Mesendoderm (in vitro differentiated cells): ENCODE data around the gene KRTAP4-6.

Source experiments
- DNase-seq: peaks from one replicate; pipeline ENCODE4 v3.0.0; 2013
- H2AK5ac ChIP-seq: 2 replicates; pipeline ENCODE4 v1.6.1; 2013; ENCODE audit warnings: low read length, inconsistent platforms
- H2BK120ac ChIP-seq: 2 replicates; pipeline ENCODE4 v1.6.1; 2013; ENCODE audit warnings: low read depth, mild to moderate bottlenecking, low read length, moderate library complexity, mixed read lengths
- H2BK15ac ChIP-seq: replicated peaks from 2 replicates; pipeline ENCODE4 v1.6.1; 2013; ENCODE audit warnings: low read depth, mild to moderate bottlenecking, moderate library complexity
- H2BK5ac ChIP-seq: 2 replicates; pipeline ENCODE4 v1.6.1; 2013; ENCODE audit warnings: low read length, inconsistent platforms
- H3K18ac ChIP-seq: 2 replicates; pipeline ENCODE4 v1.6.1; 2013; ENCODE audit warnings: mild to moderate bottlenecking, low read length, mixed read lengths
- H3K23ac ChIP-seq: one replicate; pipeline ENCODE4 v1.6.1; 2013; ENCODE audit warnings: low read length
- H3K27ac ChIP-seq: 2 replicates; pipeline ENCODE4 v1.5.1; 2013; ENCODE audit warnings: low read depth, mild to moderate bottlenecking, inconsistent platforms, low read length, moderate library complexity
- H3K27me3 ChIP-seq: 2 replicates; pipeline ENCODE4 v1.6.1; 2013; ENCODE audit warnings: low read length, control low read depth, mild to moderate bottlenecking, inconsistent platforms; ENCODE audit not compliant: insufficient read depth, poor library complexity
- H3K36me3 ChIP-seq: 2 replicates; pipeline ENCODE4 v1.6.1; 2013; ENCODE audit warnings: low read length, inconsistent platforms; ENCODE audit not compliant: control insufficient read depth, insufficient read depth
- H3K4ac ChIP-seq: one replicate; pipeline ENCODE4 v1.6.1; 2013; ENCODE audit warnings: low read depth, mild to moderate bottlenecking, low read length, moderate library complexity
- H3K4me1 ChIP-seq: 2 replicates; pipeline ENCODE4 v1.6.1; 2013; ENCODE audit warnings: low read depth, low read length, inconsistent platforms; ENCODE audit not compliant: control insufficient read depth
- H3K4me2 ChIP-seq: 2 replicates; pipeline ENCODE4 v1.6.1; 2013; ENCODE audit warnings: low read length
- H3K4me3 ChIP-seq: 2 replicates; pipeline ENCODE4 v1.5.1; 2013; ENCODE audit warnings: mild to moderate bottlenecking, low read length
- H3K56ac ChIP-seq: one replicate; pipeline ENCODE4 v1.6.1; 2013; ENCODE audit warnings: low read length
- H3K79me1 ChIP-seq: 2 replicates; pipeline ENCODE4 v1.6.1; 2013; ENCODE audit warnings: low read length, inconsistent platforms
- H3K79me2 ChIP-seq: 2 replicates; pipeline ENCODE4 v1.6.1; 2013; ENCODE audit warnings: mild to moderate bottlenecking, low read length; ENCODE audit not compliant: control insufficient read depth, insufficient read depth
- H3K9ac ChIP-seq: 2 replicates; pipeline ENCODE4 v1.6.1; 2013; ENCODE audit warnings: low read length, inconsistent platforms
- H4K5ac ChIP-seq: one replicate; pipeline ENCODE4 v1.6.1; 2013; ENCODE audit warnings: low read length
- H4K8ac ChIP-seq: one replicate; pipeline ENCODE4 v1.6.1; 2013; ENCODE audit warnings: low read depth, mild to moderate bottlenecking, control low read depth, low read length, moderate library complexity
- WGBS: extraction: QIAGEN DNeasy Blood & Tissue Kit; methylation state at CpG from one replicate; pipeline ENCODE4 v1.1.7; 2013; ENCODE audit warnings: low lambda C conversion rate, missing lambda C conversion rate; ENCODE audit not compliant: insufficient coverage; ENCODE audit errors: extremely low coverage; 5-methylcytosine and 5-hydroxymethylcytosine counted together

The KRTAP4-6 gene

DNA sequence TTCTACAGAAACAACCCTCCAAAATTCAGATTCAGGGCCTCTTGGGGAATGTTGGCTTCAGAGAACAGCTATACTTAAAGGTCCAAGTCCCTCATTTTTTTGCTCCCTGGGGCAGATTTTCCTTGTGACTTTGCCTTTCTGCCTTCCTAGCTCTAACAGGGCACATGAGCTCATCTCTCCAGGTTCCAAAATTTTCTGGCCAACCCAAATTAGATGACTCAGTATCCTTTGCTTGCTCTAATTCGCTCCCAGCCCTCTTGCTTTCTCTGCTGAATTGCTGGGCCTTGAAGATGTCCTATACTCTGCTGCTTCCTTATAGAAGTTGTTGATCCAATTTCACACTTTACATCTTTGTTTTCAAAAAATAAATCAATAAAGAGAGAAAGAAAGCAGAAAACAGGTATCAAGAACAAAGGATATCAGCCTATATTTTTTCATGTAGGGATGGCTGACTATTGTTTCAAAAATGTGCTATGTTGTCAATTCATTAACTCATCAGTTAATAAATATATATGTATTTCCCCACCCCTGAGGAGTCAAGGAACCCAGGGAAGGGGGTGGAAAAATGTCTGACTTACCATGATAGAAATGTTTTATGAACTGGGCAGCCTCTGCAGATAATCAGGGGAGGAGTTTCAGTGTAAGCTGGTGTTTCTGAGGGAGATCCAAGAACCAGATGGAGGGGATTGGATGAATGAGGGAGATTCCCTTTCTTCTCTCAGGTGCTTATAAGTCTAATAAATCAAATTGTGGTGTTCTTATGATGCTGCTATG is 38.7 kb upstream of the KRTAP4-6 start:
- H3K79me1 ChIP-seq = no peaks in the 10 kb centered on the region
- no peak overlapping the region for H3K18ac ChIP-seq
- no peaks in the 10 kb centered on the region for H3K79me2 ChIP-seq
- H2BK5ac ChIP-seq = no peak overlapping the region
- H4K8ac ChIP-seq = no peak overlapping the region
- H2BK120ac ChIP-seq = no peak overlapping the region
- no peak overlapping the region for H2AK5ac ChIP-seq
- H3K56ac ChIP-seq = no peak overlapping the region
- H3K4me2 ChIP-seq = no peak overlapping the region
- no peaks in the 10 kb centered on the region for H3K27me3 ChIP-seq
- no CpG with 5 or more reads among the region's 1 CpG for WGBS
- H3K4me3 ChIP-seq = no peak overlapping the region
- no peaks in the 10 kb centered on the region for H3K4me1 ChIP-seq
- no peak for DNase-seq
- H3K4ac ChIP-seq = no peak overlapping the region
- H3K9ac ChIP-seq = no peak overlapping the region
- no peak overlapping the region for H3K23ac ChIP-seq
- H2BK15ac ChIP-seq = no peak overlapping the region
- H3K27ac ChIP-seq = no peak overlapping the region
- no peak overlapping the region for H4K5ac ChIP-seq
- no peaks in the 10 kb centered on the region for H3K36me3 ChIP-seq

DNA sequence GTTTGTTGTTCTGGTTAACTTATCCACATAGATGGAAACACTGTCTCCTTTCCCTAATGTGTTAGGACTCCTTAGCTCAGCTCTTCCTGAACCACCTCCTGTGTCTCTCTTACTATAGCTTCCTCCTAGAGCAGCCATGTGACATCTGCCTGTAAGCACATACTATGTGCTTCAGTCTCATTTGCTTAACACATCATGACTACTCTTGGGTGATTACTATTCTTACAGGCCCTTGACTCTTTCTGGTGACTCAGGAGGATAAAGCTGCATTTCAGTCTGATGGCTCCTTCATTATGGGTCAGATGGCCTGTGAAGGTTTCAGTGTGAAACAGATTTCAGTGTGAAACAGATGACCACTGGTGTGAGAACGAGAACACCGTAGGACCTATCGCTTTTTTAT is 38.0 kb upstream of the KRTAP4-6 start:
- Histone ChIP-seq H3K4me1 (no peaks in the 10 kb centered on the region), H3K79me1 (no peaks in the 10 kb centered on the region), H3K9ac (no peak overlapping the region), H3K4me2 (no peak overlapping the region), H2BK120ac (no peak overlapping the region), H3K23ac (no peak overlapping the region), H3K27me3 (no peaks in the 10 kb centered on the region), H3K36me3 (no peaks in the 10 kb centered on the region), H3K27ac (no peak overlapping the region), H3K4me3 (no peak overlapping the region), H3K18ac (no peak overlapping the region), H4K8ac (no peak overlapping the region), H3K79me2 (no peaks in the 10 kb centered on the region), H3K4ac (no peak overlapping the region), H4K5ac (no peak overlapping the region), H2BK15ac (no peak overlapping the region), H2BK5ac (no peak overlapping the region), H3K56ac (no peak overlapping the region), H2AK5ac (no peak overlapping the region)
- no peak for DNase-seq
- no CpG with 5 or more reads among the region's 3 CpGs for WGBS

DNA sequence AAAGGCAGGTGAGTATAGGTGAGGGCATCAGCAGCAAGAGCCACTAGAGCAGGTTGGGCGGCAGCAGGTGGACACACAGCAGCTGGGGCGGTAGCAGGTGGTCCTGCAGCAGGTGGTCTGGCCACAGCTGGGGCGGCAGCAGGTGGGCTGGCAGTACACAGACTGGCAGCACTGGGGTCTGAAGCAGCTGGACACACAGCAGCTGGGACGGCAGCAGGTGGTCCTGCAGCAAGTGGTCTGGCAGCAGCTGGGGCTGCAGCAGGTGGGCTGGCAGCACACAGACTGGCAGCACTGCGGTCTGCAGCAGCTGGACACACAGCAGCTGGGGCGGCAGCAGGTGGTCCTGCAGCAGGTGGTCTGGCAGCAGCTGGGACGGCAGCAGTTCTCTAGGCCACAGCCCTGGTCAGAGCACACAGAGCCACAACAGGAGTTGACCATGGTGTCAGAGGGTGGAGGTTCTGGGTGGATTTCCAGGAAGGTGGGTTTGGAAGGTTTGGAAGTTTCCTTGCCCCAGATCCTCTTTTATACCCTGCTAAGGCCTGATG is 37.5 kb upstream of the KRTAP4-6 start, which contains the start of gene KRTAP4-2:
TSS of gene KRTAP4-2 (minus strand) at position 495 of the 545 bp plus-strand sequence. CDS start at position 438, 57 bp downstream.
- Histone ChIP-seq H4K5ac (no peak within 1 kb of the TSS), H3K79me1 (no peaks in the 10 kb centered on the region), H3K79me2 (no peaks in the 10 kb centered on the region), H2BK15ac (no peak within 1 kb of the TSS), H3K56ac (no peak within 1 kb of the TSS), H3K36me3 (no peaks in the 10 kb centered on the region), H3K27ac (no peak within 1 kb of the TSS), H3K4me2 (no peak within 1 kb of the TSS), H3K4me1 (no peaks in the 10 kb centered on the region), H3K4me3 (no peak within 1 kb of the TSS), H2AK5ac (no peak within 1 kb of the TSS), H3K23ac (no peak within 1 kb of the TSS), H4K8ac (no peak within 1 kb of the TSS), H2BK5ac (no peak within 1 kb of the TSS), H3K4ac (no peak within 1 kb of the TSS), H3K27me3 (no peaks in the 10 kb centered on the region), H2BK120ac (no peak within 1 kb of the TSS), H3K18ac (no peak within 1 kb of the TSS), H3K9ac (no peak within 1 kb of the TSS)
- no peak for DNase-seq
- no CpG with 5 or more reads among the region's 7 CpGs for WGBS

DNA sequence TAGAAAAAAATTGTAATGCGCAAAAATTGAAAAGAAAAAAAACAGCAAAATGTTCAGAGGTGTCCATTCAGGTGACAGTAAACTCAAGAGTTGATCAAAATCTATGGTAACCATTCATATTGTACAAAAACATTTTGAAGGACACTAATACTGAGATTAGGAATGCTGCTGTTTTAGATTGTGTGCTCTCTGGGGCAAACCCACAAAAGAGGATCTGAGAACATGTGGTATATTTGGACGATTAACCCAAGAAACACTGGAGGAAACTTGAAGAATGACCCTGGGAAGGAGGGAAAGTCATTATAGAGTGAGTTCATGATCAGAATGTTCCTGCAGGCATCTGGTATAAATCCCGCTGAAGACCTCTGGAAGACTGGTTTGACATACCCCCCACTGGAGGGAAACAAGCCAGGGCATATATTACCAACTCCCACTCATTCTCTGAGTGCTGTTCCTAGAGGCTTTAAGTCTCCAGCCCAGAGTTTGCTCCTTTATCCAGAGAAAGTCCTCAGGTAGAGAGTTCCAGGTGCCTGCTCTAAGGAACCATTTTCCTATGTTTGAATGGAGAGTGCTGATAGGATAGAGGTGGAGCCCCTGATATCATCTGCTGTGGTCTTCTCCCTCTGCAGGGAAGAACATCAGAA is 36.5 kb upstream of the KRTAP4-6 start:
- Histone ChIP-seq H3K18ac (no peak overlapping the region), H3K27me3 (no peaks in the 10 kb centered on the region), H3K56ac (no peak overlapping the region), H2BK5ac (no peak overlapping the region), H3K4me3 (no peak overlapping the region), H3K4ac (no peak overlapping the region), H4K5ac (no peak overlapping the region), H3K4me1 (no peaks in the 10 kb centered on the region), H3K4me2 (no peak overlapping the region), H2BK15ac (no peak overlapping the region), H3K23ac (no peak overlapping the region), H3K79me1 (no peaks in the 10 kb centered on the region), H2BK120ac (no peak overlapping the region), H4K8ac (no peak overlapping the region), H3K27ac (no peak overlapping the region), H3K36me3 (no peaks in the 10 kb centered on the region), H3K79me2 (no peaks in the 10 kb centered on the region), H3K9ac (no peak overlapping the region), H2AK5ac (no peak overlapping the region)
- WGBS = no CpG with 5 or more reads among the region's 3 CpGs
- DNase-seq = no peak

DNA sequence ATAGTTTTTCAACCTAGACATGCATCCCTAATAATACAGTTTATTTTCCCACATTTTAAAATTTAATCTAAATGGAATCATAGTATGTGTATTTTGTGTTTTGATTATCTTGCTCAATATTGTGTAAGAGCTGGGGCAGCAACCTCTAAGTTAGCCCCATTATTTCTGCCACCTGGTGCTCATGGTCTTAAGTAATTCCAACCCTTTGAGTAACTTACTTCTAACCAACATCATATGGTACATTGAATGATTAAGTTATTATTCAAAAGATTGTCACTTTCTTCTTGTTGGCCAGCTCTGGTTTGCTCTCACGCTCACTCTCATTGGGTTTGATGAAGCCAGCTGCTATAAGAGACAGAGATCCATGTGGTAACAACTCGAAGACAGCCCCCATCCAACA is 31.5 kb upstream of the KRTAP4-6 start:
- no peak overlapping the region for H2BK15ac ChIP-seq
- no CpG with 5 or more reads among the region's 2 CpGs for WGBS
- no peak overlapping the region for H3K9ac ChIP-seq
- H4K5ac ChIP-seq = no peak overlapping the region
- no peak overlapping the region for H2BK5ac ChIP-seq
- H3K27me3 ChIP-seq = no peaks in the 10 kb centered on the region
- no peak for DNase-seq
- H3K18ac ChIP-seq = no peak overlapping the region
- no peak overlapping the region for H2AK5ac ChIP-seq
- H4K8ac ChIP-seq = no peak overlapping the region
- H3K4me2 ChIP-seq = no peak overlapping the region
- H3K4ac ChIP-seq = no peak overlapping the region
- no peak overlapping the region for H3K4me3 ChIP-seq
- no peak overlapping the region for H3K23ac ChIP-seq
- no peak overlapping the region for H3K27ac ChIP-seq
- no peaks in the 10 kb centered on the region for H3K4me1 ChIP-seq
- no peaks in the 10 kb centered on the region for H3K36me3 ChIP-seq
- H3K56ac ChIP-seq = no peak overlapping the region
- no peaks in the 10 kb centered on the region for H3K79me2 ChIP-seq
- H3K79me1 ChIP-seq = no peaks in the 10 kb centered on the region
- H2BK120ac ChIP-seq = no peak overlapping the region
